Thyroid gland (tissue), 4 donors: ENCODE data around the gene NPAT. TPM values are rescaled to one million over a fixed set of nuclear protein-coding genes. Genes with fewer than 3 reads are reported as not detected.
A peak's percentile ranks its signal among the peaks of the same experiment; 100 is the strongest.

Experiments
- DNase-seq, 2 donors: peaks; one replicate each; pipeline ENCODE4 v3.0.0-alpha.2; 2019
- H3K27ac ChIP-seq, 3 donors: fragments of 200-600 bp; sonication (generic); 1 replicate in 2 of 3; 2 replicates in 1 of 3; pipeline ENCODE4 v1.5.1; 2016 to 2019; ENCODE audit warnings: mild to moderate bottlenecking in 1 of 3, moderate library complexity in 1 of 3
- H3K27me3 ChIP-seq: fragments of 200-600 bp; sonication (generic); one replicate; pipeline ENCODE4 v1.5.1; 2019
- H3K36me3 ChIP-seq, 2 donors: fragments of 200-600 bp; sonication (generic); one replicate each; pipeline ENCODE4 v1.5.1; 2016 to 2019
- H3K4me1 ChIP-seq, 2 donors: fragments of 200-600 bp; sonication (generic); one replicate each; pipeline ENCODE4 v1.5.1; 2017 to 2019
- H3K4me3 ChIP-seq, 3 donors: fragments of 200-600 bp; sonication (generic); replicated peaks in 1 of 3; 1 replicate in 2 of 3; 2 replicates in 1 of 3; pipeline ENCODE4 v1.5.1; 2016; ENCODE audit warnings: mild to moderate bottlenecking in 1 of 3
- H3K9me3 ChIP-seq: fragments of 200-600 bp; sonication (generic); one replicate; pipeline ENCODE4 v1.5.1; 2017
- CTCF ChIP-seq, 6 experiments: fragments of 200-600 bp in 3 of 6; fragments of 450-650 bp in 3 of 6; sonication (generic) in 3 of 6; IDR thresholded peaks; one replicate each; pipeline ENCODE4 v1.5.1; 2016 to 2019; ENCODE audit warnings: antibody characterized with exemption in 6 of 6, mild to moderate bottlenecking in 2 of 6, inconsistent platforms in 1 of 6, moderate library complexity in 1 of 6
- POLR2A ChIP-seq, 2 donors: fragments of 450-650 bp; IDR thresholded peaks; one replicate each; pipeline ENCODE4 v1.6.1; 2017; ENCODE audit warnings: antibody characterized with exemption in 2 of 2, mild to moderate bottlenecking in 2 of 2, moderate library complexity in 1 of 2
- WGBS, 2 donors: methylation state at CpG; one replicate each; pipeline ENCODE4 v1.1.5; 2017; 5-methylcytosine and 5-hydroxymethylcytosine counted together
- intact Hi-C: fragments of 100-400 bp; cut with DNase I; formaldehyde crosslinking; loops from one replicate; pipeline ENCODE4 v1.15.1; 2023
- total RNA-seq, 4 donors: library from RNA; depleted of rRNA; stranded (reverse); fragments of >200 nt; gene quantifications; one replicate each; pipeline ENCODE4 v1.2.3, GENCODE V29; 2016

The NPAT gene
- total RNA-seq, 4 donors from 2014 or later: 20.6 to 48.0 (median 27.4) TPM

- WGBS, 2 donors: 83 to 84% methylated on average over 14 of the region's 14 CpGs
- intact Hi-C loops: loop anchor here (10.0 kb wide), 1 partner anchor 100 kb away; the partner anchor contains the start of gene ACAT1
- Histone ChIP-seq H3K4me1 (peaks cover 21 to 25% of the 10 kb centered on the region in 2 donors), H3K4me3 (no peak overlapping the region), H3K36me3 (peaks cover 9 to 17% of the 10 kb centered on the region in 2 donors), H3K9me3 (no peaks in the 10 kb centered on the region), H3K27me3 (no peaks in the 10 kb centered on the region), H3K27ac (no peak overlapping the region)
- no peak for TF ChIP-seq POLR2A (IDR thresholded peaks at IDR 0.05)
- no peak for TF ChIP-seq CTCF (IDR thresholded peaks at IDR 0.05)
- no peak for DNase-seq
Measured at GRCh38 chr11:108224911-108225786, 2.7 kb upstream of the NPAT start.

GRCh38 chr11:108224366-108224765, 1.9 kb upstream of the NPAT start:
- Histone ChIP-seq H3K9me3 (no peaks in the 10 kb centered on the region), H3K4me3 (no peak overlapping the region), H3K4me1 (peaks cover 29 to 31% of the 10 kb centered on the region in 2 donors), H3K27ac (peak overlapping the region in 1 of 3 donors; percentile 93), H3K27me3 (no peaks in the 10 kb centered on the region), H3K36me3 (peaks cover 2 to 10% of the 10 kb centered on the region in 2 donors)
- no peak for TF ChIP-seq POLR2A (IDR thresholded peaks at IDR 0.05)
- TF ChIP-seq CTCF (IDR thresholded peaks at IDR 0.05): no peak
- WGBS, 2 donors: 84 to 89% methylated on average over 4 of the region's 4 CpGs
- intact Hi-C loops: loop anchor here (10.0 kb wide), 1 partner anchor 100 kb away; the partner anchor contains the start of gene ACAT1
- DNase-seq: no peak

GRCh38 chr11:108223348-108224149, 1.1 kb upstream of the NPAT start:
- Histone ChIP-seq H3K9me3 (no peaks in the 10 kb centered on the region), H3K27ac (peak overlapping the region; percentile 87 to 94 (median 93)), H3K4me3 (peak overlapping the region; percentile 32 to 86 (median 68)), H3K36me3 (peaks cover 0 to 3% of the 10 kb centered on the region in 2 donors), H3K4me1 (peaks cover 31 to 35% of the 10 kb centered on the region in 2 donors), H3K27me3 (no peaks in the 10 kb centered on the region)
- no peak for TF ChIP-seq CTCF (IDR thresholded peaks at IDR 0.05)
- TF ChIP-seq POLR2A (IDR thresholded peaks at IDR 0.05): no peak
- intact Hi-C loops: loop anchor here (10.0 kb wide), 1 partner anchor 99 kb away; the partner anchor contains the start of gene ACAT1
- no peak for DNase-seq
- WGBS, 2 donors: 14% methylated on average over 20 of the region's 20 CpGs

- intact Hi-C loops: loop anchor here (10.0 kb wide), 1 partner anchor 97 kb away; the partner anchor contains the start of gene ACAT1
- H3K36me3 ChIP-seq: no peaks in the 10 kb centered on the region
- no peaks in the 10 kb centered on the region for H3K27me3 ChIP-seq
- peak overlapping the region; percentile 25 to 86 (median 69) for H3K4me3 ChIP-seq
- H3K4me1 ChIP-seq: peaks cover 31 to 35% of the 10 kb centered on the region in 2 donors
- DNase-seq: no peak
- peak overlapping the region; percentile 81 to 91 (median 88) for H3K27ac ChIP-seq
- no peaks in the 10 kb centered on the region for H3K9me3 ChIP-seq
- 0 to 1% methylated on average over 27 to 28 of the region's 29 CpGs for WGBS, 2 donors
- TF ChIP-seq CTCF (IDR thresholded peaks at IDR 0.05) (no peak), POLR2A (IDR thresholded peaks at IDR 0.05) (no peak)
Measured at GRCh38 chr11:108221911-108222573, 396 bp downstream of the NPAT start.
